ENCODE results near the gene BACE1-AS.

The BACE1-AS gene

DNA sequence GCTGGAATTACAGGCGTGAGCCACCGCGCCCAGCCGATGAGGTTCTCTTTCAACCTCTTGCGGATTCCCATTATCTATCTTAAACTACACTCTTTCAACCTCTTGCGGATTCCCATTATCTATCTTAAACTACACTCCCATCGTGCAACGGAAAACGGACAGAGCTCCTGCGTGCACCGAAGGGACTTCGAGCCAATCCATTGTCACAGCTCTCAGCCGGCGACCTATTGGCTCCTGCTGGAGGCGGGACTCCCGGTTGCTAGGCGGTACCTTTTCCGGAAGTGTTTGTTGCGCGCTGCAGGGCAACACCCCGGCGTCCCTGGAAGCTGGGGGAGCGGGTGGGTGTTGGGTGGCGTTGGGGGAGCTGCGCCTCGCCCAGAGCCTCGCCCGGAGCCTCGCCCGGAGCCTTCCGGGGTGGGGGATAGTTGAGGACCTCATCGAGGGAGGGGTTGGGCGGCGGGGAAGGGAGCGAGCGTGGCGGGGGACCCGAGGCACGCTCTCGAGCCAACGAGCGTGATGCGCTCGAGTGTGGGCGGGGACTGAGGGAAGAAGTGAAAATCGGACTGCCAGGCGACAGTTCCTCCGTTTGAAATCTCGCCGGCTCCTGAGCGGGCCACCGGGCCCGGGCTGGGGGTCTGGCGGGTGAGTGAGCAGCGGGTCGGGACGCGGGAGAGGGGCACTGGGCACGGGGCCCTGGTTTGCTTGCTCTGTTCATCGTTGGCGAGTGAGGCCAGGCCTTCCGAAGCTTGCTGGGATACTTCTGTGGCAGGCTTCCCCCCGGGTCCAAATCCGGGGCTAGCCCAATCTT lies 36.6 kb downstream of the BACE1-AS start, which contains the start of gene CEP164:
Gene CEP164, plus strand, starts transcription at position 288 of the 808 bp plus-strand sequence. CDS start 10,733 bp downstream, outside the sequence.
- peak; percentile 92 for DNase-seq

DNA sequence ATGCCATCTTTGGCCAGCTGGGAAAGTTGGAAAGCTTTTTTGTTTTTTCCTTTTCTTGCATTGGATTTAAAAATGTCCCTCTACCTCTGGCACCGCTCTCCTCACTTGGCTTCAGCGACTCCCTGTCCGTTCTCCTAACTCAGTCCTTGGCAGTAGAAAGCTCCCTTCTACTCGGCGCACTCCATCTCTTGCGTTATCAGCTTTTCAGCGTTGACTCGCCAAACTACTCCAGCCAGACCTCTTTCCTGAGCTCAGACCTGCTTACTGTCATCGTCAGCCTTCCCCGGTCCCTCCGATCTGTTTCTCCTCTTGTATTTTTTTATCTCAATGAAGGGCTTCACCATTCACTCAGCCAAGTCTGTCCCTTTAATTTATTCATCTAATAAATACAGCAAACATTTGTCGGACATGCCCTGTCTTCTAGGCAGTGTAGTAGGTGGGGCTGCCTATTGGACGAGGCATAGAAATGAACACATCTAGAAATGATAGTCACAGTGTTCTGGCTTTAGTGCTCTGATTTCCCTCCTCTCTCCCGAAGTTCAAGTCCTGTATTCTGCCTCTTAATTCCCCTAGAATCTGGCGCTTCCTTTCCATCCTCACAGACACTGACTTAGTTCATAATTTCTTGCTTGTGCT lies 37.3 kb downstream of the BACE1-AS start:
- DNase-seq = no peak

DNA sequence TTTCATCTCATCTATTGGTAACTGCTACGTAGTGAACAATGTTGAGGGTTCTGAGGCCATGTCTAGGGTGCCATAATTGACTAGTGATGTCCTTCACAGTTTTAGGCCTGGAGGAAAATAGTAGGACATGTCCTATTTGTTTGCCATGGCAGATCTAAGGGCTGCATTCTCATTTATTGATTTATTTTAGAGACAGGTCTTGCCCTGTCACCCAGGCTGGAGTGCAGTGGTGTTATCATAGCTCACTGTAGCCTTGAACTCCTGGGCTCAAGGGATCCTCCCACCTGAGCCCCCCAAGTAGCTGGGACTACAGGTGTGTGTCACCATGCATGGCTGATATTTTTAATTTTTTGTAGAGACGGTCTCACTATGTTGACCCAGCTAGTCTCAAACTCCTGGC lies 41.7 kb downstream of the BACE1-AS start:
- DNase-seq = no peak

DNA sequence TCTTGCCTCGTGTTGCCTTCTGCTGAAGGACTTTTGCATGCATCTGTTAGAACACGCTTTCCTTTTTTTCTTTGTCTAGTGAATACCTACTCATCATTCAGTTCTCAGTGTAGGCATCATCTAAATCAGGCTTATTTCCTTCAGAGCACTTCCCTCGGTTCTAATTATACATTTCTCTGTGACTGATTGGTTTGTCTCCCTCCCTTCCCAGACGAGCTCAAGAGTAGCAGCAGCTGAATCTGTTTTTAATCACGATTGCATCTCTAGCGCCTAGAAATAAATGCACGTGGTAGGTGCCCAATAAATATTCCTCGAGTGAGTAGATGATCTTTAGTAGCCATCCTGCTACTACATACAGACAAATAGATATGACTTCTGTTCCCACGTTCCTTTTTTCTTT lies 42.8 kb downstream of the BACE1-AS start:
- DNase-seq = no peak

DNA sequence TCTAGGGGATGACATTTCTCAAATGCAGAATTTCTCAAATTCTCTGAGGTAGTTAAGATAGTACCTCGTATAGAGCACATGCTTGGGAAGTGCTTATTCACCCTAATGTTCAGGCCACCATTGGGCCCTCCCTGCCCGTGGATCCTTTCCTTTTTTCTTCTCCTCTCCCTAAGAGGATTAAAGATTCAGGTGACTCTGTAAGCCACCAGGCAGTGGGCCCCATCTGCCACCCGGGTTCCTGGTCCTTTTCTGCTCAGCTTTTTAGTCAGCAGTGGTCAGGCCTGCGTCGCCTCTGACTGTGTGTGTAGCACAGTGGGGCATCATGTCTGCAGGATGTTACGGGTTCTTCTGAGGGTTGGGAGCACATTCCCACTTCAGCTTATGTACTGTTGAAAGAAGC lies 43.8 kb downstream of the BACE1-AS start:
- DNase-seq = no peak

DNA sequence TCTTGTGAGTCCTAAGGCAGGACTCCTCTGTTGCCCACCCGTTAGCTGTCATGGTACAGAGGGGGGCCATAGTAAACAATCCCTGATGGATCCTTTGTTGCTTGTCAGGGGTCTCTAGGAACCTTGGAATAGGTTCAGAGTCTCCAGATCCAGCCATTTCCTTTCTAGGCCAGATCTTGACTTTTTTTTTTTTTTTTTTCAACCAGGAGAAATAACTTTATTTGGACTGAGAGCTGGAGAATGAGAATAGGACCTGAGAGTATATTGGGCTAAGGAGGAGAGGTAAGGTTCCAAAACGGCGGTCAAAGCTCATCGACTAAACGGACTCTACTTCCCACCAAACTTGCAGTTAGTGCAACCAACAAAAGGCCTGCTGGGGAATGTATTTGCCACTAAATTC lies 44.3 kb downstream of the BACE1-AS start:
- no peak for DNase-seq

DNA sequence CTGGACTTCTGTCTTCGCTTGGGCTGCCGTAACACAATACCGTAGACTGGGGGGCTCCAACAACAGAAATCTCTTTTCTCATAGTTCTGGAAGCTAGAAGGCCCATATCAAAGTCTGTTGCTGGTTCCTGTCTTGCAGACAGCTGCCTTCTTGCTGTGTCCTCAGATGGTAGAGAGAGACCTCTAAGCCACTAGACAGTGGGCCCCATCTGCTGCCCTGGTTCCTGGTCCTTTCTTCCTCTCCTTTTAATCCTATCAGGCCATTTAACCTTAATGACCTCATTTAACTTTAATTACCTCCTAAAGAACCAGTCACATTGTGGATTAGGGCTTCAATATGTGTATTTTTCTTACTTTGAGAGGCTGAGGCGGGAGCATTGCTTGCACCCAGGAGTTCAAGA lies 45.9 kb downstream of the BACE1-AS start:
- DNase-seq = no peak
